Measurements from ENCODE around the gene DCANP1. TPM values are rescaled to one million over a fixed set of nuclear protein-coding genes. Genes with fewer than 3 reads are reported as not detected.
A peak's percentile ranks its signal among the peaks of the same experiment; 100 is the strongest.

The DCANP1 gene
- total and polyA plus RNA-seq, 9 of the 15 experiments (the other 6 are each of a cell fraction or from before 2014, with no cell fraction given): not detected

DNA sequence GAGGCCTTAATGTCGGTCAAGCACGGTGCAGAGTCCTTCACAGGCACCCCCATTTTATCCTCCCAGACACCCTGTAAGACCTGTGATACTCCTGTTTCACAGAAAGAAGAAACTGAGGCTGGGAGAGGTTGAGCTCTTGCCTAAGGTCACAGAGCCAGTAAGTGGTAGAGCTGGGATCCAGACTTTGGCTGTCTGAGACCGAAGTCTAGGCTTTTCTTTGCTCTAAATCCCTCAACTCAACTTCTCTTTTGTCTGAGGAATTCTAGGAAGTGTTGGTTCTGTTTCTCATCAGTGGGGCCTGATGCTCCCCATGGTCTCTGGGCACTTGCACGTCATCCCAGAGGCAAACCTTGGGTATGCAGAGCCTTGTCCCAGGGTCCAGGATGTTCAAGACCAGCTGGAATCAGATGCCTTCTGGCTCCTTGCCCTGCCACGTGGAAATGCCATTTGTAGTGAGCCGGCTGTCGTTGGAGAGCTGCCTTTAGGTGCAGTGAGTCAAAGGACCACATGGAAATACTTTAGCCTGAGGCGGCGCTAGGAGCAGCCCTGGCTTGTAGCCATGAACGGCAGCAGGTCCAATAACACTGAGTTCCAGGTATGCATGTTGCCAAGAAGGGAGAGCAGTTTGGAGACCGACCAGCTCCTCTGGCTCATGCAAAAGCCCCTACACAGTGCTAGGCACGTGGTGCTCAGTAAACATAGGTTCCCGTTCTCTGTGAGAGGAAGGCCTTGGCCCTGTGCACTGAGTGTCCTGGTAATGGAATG is 9.2 kb downstream of the DCANP1 start (continued):
- TF ChIP-seq ZFX (CRISPR knock-in tag; IDR thresholded peaks at IDR 0.05): peak; percentile 19
- TF ChIP-seq MEF2A (IDR thresholded peaks at IDR 0.05; ENCODE audit: control insufficient read depth, low read depth, low read length): no peak
- TF ChIP-seq, protein P1, sequence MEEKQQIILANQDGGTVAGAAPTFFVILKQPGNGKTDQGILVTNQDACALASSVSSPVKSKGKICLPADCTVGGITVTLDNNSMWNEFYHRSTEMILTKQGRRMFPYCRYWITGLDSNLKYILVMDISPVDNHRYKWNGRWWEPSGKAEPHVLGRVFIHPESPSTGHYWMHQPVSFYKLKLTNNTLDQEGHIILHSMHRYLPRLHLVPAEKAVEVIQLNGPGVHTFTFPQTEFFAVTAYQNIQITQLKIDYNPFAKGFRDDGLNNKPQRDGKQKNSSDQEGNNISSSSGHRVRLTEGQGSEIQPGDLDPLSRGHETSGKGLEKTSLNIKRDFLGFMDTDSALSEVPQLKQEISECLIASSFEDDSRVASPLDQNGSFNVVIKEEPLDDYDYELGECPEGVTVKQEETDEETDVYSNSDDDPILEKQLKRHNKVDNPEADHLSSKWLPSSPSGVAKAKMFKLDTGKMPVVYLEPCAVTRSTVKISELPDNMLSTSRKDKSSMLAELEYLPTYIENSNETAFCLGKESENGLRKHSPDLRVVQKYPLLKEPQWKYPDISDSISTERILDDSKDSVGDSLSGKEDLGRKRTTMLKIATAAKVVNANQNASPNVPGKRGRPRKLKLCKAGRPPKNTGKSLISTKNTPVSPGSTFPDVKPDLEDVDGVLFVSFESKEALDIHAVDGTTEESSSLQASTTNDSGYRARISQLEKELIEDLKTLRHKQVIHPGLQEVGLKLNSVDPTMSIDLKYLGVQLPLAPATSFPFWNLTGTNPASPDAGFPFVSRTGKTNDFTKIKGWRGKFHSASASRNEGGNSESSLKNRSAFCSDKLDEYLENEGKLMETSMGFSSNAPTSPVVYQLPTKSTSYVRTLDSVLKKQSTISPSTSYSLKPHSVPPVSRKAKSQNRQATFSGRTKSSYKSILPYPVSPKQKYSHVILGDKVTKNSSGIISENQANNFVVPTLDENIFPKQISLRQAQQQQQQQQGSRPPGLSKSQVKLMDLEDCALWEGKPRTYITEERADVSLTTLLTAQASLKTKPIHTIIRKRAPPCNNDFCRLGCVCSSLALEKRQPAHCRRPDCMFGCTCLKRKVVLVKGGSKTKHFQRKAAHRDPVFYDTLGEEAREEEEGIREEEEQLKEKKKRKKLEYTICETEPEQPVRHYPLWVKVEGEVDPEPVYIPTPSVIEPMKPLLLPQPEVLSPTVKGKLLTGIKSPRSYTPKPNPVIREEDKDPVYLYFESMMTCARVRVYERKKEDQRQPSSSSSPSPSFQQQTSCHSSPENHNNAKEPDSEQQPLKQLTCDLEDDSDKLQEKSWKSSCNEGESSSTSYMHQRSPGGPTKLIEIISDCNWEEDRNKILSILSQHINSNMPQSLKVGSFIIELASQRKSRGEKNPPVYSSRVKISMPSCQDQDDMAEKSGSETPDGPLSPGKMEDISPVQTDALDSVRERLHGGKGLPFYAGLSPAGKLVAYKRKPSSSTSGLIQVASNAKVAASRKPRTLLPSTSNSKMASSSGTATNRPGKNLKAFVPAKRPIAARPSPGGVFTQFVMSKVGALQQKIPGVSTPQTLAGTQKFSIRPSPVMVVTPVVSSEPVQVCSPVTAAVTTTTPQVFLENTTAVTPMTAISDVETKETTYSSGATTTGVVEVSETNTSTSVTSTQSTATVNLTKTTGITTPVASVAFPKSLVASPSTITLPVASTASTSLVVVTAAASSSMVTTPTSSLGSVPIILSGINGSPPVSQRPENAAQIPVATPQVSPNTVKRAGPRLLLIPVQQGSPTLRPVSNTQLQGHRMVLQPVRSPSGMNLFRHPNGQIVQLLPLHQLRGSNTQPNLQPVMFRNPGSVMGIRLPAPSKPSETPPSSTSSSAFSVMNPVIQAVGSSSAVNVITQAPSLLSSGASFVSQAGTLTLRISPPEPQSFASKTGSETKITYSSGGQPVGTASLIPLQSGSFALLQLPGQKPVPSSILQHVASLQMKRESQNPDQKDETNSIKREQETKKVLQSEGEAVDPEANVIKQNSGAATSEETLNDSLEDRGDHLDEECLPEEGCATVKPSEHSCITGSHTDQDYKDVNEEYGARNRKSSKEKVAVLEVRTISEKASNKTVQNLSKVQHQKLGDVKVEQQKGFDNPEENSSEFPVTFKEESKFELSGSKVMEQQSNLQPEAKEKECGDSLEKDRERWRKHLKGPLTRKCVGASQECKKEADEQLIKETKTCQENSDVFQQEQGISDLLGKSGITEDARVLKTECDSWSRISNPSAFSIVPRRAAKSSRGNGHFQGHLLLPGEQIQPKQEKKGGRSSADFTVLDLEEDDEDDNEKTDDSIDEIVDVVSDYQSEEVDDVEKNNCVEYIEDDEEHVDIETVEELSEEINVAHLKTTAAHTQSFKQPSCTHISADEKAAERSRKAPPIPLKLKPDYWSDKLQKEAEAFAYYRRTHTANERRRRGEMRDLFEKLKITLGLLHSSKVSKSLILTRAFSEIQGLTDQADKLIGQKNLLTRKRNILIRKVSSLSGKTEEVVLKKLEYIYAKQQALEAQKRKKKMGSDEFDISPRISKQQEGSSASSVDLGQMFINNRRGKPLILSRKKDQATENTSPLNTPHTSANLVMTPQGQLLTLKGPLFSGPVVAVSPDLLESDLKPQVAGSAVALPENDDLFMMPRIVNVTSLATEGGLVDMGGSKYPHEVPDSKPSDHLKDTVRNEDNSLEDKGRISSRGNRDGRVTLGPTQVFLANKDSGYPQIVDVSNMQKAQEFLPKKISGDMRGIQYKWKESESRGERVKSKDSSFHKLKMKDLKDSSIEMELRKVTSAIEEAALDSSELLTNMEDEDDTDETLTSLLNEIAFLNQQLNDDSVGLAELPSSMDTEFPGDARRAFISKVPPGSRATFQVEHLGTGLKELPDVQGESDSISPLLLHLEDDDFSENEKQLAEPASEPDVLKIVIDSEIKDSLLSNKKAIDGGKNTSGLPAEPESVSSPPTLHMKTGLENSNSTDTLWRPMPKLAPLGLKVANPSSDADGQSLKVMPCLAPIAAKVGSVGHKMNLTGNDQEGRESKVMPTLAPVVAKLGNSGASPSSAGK (IDR thresholded peaks at IDR 0.05): peak; percentile 80
- TF ChIP-seq NBN (IDR thresholded peaks at IDR 0.05; ENCODE audit: low read depth): peak; percentile 5; the same call in 1 of the 2 replicates
- TF ChIP-seq ZNF766 (CRISPR knock-in tag; conservative IDR thresholded peaks at IDR 0.05): 0 out of 2 replicates have a peak, but pooled peaks have one; percentile 2
- no peak for TF ChIP-seq PHB2 (IDR thresholded peaks at IDR 0.05; ENCODE audit: low read depth)
- TF ChIP-seq, protein P2, sequence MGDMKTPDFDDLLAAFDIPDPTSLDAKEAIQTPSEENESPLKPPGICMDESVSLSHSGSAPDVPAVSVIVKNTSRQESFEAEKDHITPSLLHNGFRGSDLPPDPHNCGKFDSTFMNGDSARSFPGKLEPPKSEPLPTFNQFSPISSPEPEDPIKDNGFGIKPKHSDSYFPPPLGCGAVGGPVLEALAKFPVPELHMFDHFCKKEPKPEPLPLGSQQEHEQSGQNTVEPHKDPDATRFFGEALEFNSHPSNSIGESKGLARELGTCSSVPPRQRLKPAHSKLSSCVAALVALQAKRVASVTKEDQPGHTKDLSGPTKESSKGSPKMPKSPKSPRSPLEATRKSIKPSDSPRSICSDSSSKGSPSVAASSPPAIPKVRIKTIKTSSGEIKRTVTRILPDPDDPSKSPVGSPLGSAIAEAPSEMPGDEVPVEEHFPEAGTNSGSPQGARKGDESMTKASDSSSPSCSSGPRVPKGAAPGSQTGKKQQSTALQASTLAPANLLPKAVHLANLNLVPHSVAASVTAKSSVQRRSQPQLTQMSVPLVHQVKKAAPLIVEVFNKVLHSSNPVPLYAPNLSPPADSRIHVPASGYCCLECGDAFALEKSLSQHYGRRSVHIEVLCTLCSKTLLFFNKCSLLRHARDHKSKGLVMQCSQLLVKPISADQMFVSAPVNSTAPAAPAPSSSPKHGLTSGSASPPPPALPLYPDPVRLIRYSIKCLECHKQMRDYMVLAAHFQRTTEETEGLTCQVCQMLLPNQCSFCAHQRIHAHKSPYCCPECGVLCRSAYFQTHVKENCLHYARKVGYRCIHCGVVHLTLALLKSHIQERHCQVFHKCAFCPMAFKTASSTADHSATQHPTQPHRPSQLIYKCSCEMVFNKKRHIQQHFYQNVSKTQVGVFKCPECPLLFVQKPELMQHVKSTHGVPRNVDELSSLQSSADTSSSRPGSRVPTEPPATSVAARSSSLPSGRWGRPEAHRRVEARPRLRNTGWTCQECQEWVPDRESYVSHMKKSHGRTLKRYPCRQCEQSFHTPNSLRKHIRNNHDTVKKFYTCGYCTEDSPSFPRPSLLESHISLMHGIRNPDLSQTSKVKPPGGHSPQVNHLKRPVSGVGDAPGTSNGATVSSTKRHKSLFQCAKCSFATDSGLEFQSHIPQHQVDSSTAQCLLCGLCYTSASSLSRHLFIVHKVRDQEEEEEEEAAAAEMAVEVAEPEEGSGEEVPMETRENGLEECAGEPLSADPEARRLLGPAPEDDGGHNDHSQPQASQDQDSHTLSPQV (IDR thresholded peaks at IDR 0.05): peak; percentile 79
- TF ChIP-seq NFRKB (IDR thresholded peaks at IDR 0.05; ENCODE audit: low read depth): no peak
- TF ChIP-seq ZC3H8 (IDR thresholded peaks at IDR 0.05): no peak
- peak; percentile 8; the same call in 1 of the 2 replicates for TF ChIP-seq CXXC5 (CRISPR knock-in tag; IDR thresholded peaks at IDR 0.05)
- TF ChIP-seq HDAC8 (tag; IDR thresholded peaks at IDR 0.05): peak; percentile 60; the same call in 1 of the 2 replicates
